ENCODE results near the gene MDGA2.

DNA sequence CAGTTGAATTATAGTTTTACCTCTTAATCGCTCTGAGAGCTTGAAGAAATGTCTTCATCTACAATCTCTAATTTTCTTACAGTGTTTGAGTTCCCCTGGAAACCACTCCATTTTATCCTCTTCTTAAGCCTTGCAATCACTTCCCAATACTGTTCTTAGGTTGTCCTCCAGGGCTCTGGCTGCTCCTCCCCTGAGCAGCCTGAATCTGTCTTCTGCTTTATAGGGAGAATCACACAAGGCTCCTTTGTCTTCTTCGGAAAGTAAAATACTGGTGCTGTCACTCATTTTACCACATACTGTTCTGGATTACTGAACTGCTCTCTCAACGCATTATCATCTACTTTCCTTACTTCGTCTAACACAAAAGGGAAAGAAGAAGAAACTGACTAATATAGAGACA, 133.7 kb downstream of the MDGA2 start:
- TF ChIP-seq, protein P1, sequence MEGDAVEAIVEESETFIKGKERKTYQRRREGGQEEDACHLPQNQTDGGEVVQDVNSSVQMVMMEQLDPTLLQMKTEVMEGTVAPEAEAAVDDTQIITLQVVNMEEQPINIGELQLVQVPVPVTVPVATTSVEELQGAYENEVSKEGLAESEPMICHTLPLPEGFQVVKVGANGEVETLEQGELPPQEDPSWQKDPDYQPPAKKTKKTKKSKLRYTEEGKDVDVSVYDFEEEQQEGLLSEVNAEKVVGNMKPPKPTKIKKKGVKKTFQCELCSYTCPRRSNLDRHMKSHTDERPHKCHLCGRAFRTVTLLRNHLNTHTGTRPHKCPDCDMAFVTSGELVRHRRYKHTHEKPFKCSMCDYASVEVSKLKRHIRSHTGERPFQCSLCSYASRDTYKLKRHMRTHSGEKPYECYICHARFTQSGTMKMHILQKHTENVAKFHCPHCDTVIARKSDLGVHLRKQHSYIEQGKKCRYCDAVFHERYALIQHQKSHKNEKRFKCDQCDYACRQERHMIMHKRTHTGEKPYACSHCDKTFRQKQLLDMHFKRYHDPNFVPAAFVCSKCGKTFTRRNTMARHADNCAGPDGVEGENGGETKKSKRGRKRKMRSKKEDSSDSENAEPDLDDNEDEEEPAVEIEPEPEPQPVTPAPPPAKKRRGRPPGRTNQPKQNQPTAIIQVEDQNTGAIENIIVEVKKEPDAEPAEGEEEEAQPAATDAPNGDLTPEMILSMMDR (IDR thresholded peaks at IDR 0.05; ENCODE audit: insufficient read depth, low read depth, low read length) = no peak
- TF ChIP-seq EZH2 (IDR thresholded peaks at IDR 0.05; ENCODE audit: insufficient read depth, low read length) = no peak
